GM10248 (cell line): ENCODE results near the gene EPHB1.
"Not testable (repeated sequence)": the region's sequence is repeated elsewhere in the genome, so short reads cannot be mapped to it uniquely, and the experiment has no call there.

ENCODE experiments used
- CTCF ChIA-PET: fragments of 300-600 bp; sonication (Branson Sonifier 250); formaldehyde crosslinking; extraction: SDS; loops from one replicate; lab custom pipeline; 2021; ENCODE audit warnings: antibody characterized with exemption; lab: Yijun Ruan, JAX
- POLR2A ChIA-PET: fragments of 350-650 bp; sonication (Branson Sonifier 250); formaldehyde crosslinking; extraction: SDS; loops from one replicate; lab custom pipeline; 2020; ENCODE audit warnings: antibody characterized with exemption; lab: Yijun Ruan, JAX
- DNase-seq: peaks from one replicate; pipeline ENCODE4 v3.0.0; 2012; ENCODE audit errors: extremely low spot score
- CTCF ChIP-seq: IDR thresholded peaks from 2 replicates; pipeline ENCODE4 v1.5.1; 2012; ENCODE audit warnings: mild to moderate bottlenecking, low read depth; ENCODE audit errors: extremely low read depth, missing control alignments, control extremely low read depth

Gene EPHB1

GRCh38 chr3:135020181-135020580 is 225.1 kb downstream of the EPHB1 start:
- ChIA-PET POLR2A (no interaction called here), CTCF (no interaction called here)
- no peak for TF ChIP-seq CTCF
- no peak for DNase-seq

GRCh38 chr3:135023996-135024658 is 229.1 kb downstream of the EPHB1 start:
- TF ChIP-seq CTCF, result no peak
- ChIA-PET CTCF (no interaction called here), POLR2A (no interaction called here)
- DNase-seq, result no peak

DNA sequence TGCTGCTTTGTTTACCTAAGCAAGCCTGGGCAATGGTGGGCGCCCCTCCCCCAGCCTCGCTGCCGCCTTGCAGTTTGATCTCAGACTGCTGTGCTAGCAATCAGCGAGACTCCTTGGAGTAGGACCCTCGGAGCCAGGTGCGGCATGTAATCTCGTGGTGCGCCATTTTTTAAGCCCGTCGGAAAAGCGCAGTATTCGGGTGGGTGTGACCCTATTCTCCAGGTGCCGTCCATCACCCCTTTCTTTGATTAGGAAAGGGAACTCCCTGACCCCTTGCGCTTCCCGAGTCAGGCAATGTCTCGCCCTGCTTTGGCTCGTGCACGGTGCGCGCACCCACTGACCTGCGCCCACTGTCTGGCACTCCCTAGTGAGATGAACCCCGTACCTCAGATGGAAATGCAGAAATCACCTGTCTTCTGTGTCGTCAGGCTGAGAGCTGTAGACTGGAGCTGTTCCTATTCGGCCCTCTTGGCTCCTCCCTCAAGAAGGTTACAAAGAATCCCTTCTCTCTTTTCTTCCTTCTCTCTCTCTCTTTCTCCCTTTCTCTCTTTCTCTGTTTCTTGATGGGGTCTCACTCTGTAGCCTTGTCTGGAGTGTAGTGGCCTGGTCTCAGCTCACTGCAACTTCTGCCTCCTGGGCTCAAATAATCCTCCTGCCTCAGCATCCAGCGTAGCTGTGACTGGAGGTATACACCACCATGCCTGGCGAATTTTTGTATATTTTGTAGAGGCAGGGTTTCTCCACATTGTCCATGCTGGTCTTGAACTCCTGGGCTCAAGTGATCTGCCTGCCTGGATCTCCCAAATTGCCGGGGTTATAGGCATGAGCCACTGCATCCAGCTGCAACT is 235.9 kb downstream of the EPHB1 start:
- DNase-seq, CTCF ChIA-PET, POLR2A ChIA-PET: not testable (repeated sequence)

- no peak for TF ChIP-seq CTCF
- CTCF ChIA-PET, result interaction anchor here (1.2 kb wide), 1 partner anchor 11 kb away, joined by 3 read pairs; no protein-coding TSS in a partner anchor
Observed at GRCh38 chr3:135033737-135034136, 238.7 kb downstream of the EPHB1 start.

GRCh38 chr3:135034291-135034768 is 239.3 kb downstream of the EPHB1 start:
- DNase-seq, result no peak
- no peak for TF ChIP-seq CTCF
- POLR2A ChIA-PET, result no interaction called here
- CTCF ChIA-PET, result interaction anchor here (1.2 kb wide), 1 partner anchor 11 kb away, joined by 3 read pairs; no protein-coding TSS in a partner anchor

More at GRCh38 chr3:135033737-135034136, 238.7 kb downstream of the EPHB1 start:
- POLR2A ChIA-PET, result no interaction called here
- no peak for DNase-seq

- DNase-seq, result no peak
- CTCF ChIA-PET, result no interaction called here
- TF ChIP-seq CTCF, result no peak
- POLR2A ChIA-PET, result no interaction called here
Observed at GRCh38 chr3:135034891-135035440, 239.9 kb downstream of the EPHB1 start.
